HG02981 (cell line): ENCODE data around the gene NRBF2.
"Not testable (repeated sequence)": the region's sequence is repeated elsewhere in the genome, so short reads cannot be mapped to it uniquely, and the experiment has no call there.

Experiments
- ATAC-seq: cut with Tn5 transposase; IDR thresholded peaks from one replicate; pipeline ENCODE4 v1.9.1; 2021; ENCODE audit warnings: mild to moderate bottlenecking, moderate library complexity; ENCODE audit not compliant: unreplicated experiment

The NRBF2 gene

GRCh38 chr10:63116452-63117072, 16.6 kb upstream of the NRBF2 start:
- ATAC-seq: no peak

GRCh38 chr10:63119041-63119440, 14.1 kb upstream of the NRBF2 start:
- no peak for ATAC-seq

GRCh38 chr10:63120554-63120953, 12.6 kb upstream of the NRBF2 start:
- no peak for ATAC-seq

- no peak for ATAC-seq
These were observed 9.3 kb upstream of the NRBF2 start for GRCh38 chr10:63123727-63124362.

- ATAC-seq: no peak
These were observed 7.7 kb upstream of the NRBF2 start for GRCh38 chr10:63125459-63125858.

GRCh38 chr10:63128443-63128842, 4.7 kb upstream of the NRBF2 start:
- ATAC-seq: no peak

GRCh38 chr10:63129888-63130287, 3.2 kb upstream of the NRBF2 start:
- no peak for ATAC-seq

- no peak for ATAC-seq
These were observed 475 bp upstream of the NRBF2 start for GRCh38 chr10:63132651-63133055.

- no peak for ATAC-seq
These were observed 861 bp downstream of the NRBF2 start for GRCh38 chr10:63133821-63134557.

GRCh38 chr10:63137306-63137705, 4.2 kb downstream of the NRBF2 start:
- no peak for ATAC-seq

- no peak for ATAC-seq
These were observed 6.9 kb downstream of the NRBF2 start for GRCh38 chr10:63140077-63140476.

GRCh38 chr10:63142136-63142535, 9.0 kb downstream of the NRBF2 start:
- ATAC-seq: no peak

GRCh38 chr10:63143987-63144386, 10.9 kb downstream of the NRBF2 start:
- no peak for ATAC-seq

GRCh38 chr10:63145782-63146181, 12.7 kb downstream of the NRBF2 start:
- no peak for ATAC-seq

GRCh38 chr10:63146503-63146902, 13.4 kb downstream of the NRBF2 start:
- no peak for ATAC-seq

- ATAC-seq: no peak
These were observed 17.6 kb downstream of the NRBF2 start for GRCh38 chr10:63150745-63151144.

- ATAC-seq: not testable (repeated sequence)
These were observed 20.9 kb downstream of the NRBF2 start for GRCh38 chr10:63153868-63154545.

GRCh38 chr10:63154546-63155387, 21.6 kb downstream of the NRBF2 start:
- no peak for ATAC-seq

- ATAC-seq: no peak
These were observed 22.4 kb downstream of the NRBF2 start for GRCh38 chr10:63155388-63156020.

- ATAC-seq: no peak
These were observed 23.1 kb downstream of the NRBF2 start for GRCh38 chr10:63156236-63156635.
